Ovary (tissue), 9 donors: ENCODE data around the gene CEP72. TPM values are rescaled to one million over a fixed set of nuclear protein-coding genes. Genes with fewer than 3 reads are reported as not detected.
"Not testable (repeated sequence)": the region's sequence is repeated elsewhere in the genome, so short reads cannot be mapped to it uniquely, and the experiment has no call there.

Experiments
- DNase-seq, 5 donors: peaks; one replicate each; pipeline ENCODE4 v3.0.0-alpha.2; 2019 to 2020
- H3K27ac ChIP-seq, 2 donors: fragments of 200-600 bp; one replicate each; pipeline versions ENCODE4 v1.5.1 to v1.8.0; 2019 to 2022
- H3K27me3 ChIP-seq: fragments of 200-600 bp; one replicate; pipeline ENCODE4 v1.8.0; 2022
- H3K36me3 ChIP-seq: fragments of 200-600 bp; sonication (generic); one replicate; pipeline ENCODE4 v1.5.1; 2019
- H3K4me1 ChIP-seq: one replicate; pipeline ENCODE4 v1.8.1; 2013; ENCODE audit warnings: mild to moderate bottlenecking, moderate library complexity; ENCODE audit not compliant: insufficient read depth
- H3K4me3 ChIP-seq: fragments of 200-600 bp; sonication (generic); one replicate; pipeline ENCODE4 v1.5.1; 2017
- H3K9me3 ChIP-seq, 2 donors: fragments of 200-600 bp in 1 of 2; sonication (generic) in 1 of 2; one replicate each; pipeline versions ENCODE4 v1.5.1 to v1.8.1; 2013 to 2019; ENCODE audit warnings: mild to moderate bottlenecking in 1 of 2, moderate library complexity in 1 of 2
- EP300 ChIP-seq: sonication (generic); formaldehyde crosslinking; IDR thresholded peaks from one replicate; pipeline ENCODE4 v1.6.1; 2017; ENCODE audit warnings: antibody characterized with exemption
- POLR2A ChIP-seq: fragments of 450-650 bp; IDR thresholded peaks from one replicate; pipeline ENCODE4 v1.6.1; 2017; ENCODE audit warnings: antibody characterized with exemption, mild to moderate bottlenecking, moderate library complexity
- WGBS, 3 donors: extraction: QIAGEN DNeasy Blood & Tissue Kit in 1 of 3; methylation state at CpG; one replicate each; pipeline versions ENCODE4 v1.1.5 to v1.1.7; 2013 to 2017; 5-methylcytosine and 5-hydroxymethylcytosine counted together
- intact Hi-C, 4 donors: fragments of 100-400 bp; cut with DNase I; formaldehyde crosslinking; loops; one replicate each; pipeline versions ENCODE4 v1.11.0 to v1.15.1; 2022 to 2023
- polyA plus RNA-seq, 2 donors: library from polyadenylated mRNA; stranded (reverse); fragments of 200-250 nt in 1 of 2; fragments of 350-450 nt in 1 of 2; fragmentation: Illumina TruSeq in 1 of 2; extraction: RNeasy Lipid Tissue Mini Kit (QIAGEN cat#74804) in 1 of 2; gene quantifications; one replicate each; pipeline ENCODE4 v1.2.3, GENCODE V29; 2013 to 2014
- total RNA-seq, 7 donors: library from RNA; depleted of rRNA in 2 of 7; stranded (reverse); fragments of >200 nt in 2 of 7; fragmentation: NEBNext Ultra II Directional in 3 of 7; extraction: Animal tissue kit (Norgen Biotek cat#: 25700) in 3 of 7; gene quantifications; one replicate each; pipeline versions ENCODE4 v1.1.0 to v1.2.4, GENCODE V29; 2016 to 2023
- TF ChIP-seq, protein P1 (sequence below), 3 donors: fragments of 450-650 bp in 2 of 3; fragments of 200-600 bp in 1 of 3; IDR thresholded peaks; one replicate each; pipeline versions ENCODE4 v1.5.1 to v1.8.0; 2016 to 2022; ENCODE audit warnings: antibody characterized with exemption in 3 of 3, mild to moderate bottlenecking in 1 of 3
- donor health status: DM: no; HTN: no; CAD: no; lungs with moderate emphysema.
- donor health status: DM: no; HTN: no; CAD: no.
- donor health status: Bipolar disorder and iron deficiency.
- donor health status: DM: yes; HTN: yes; CAD: no.
- donor health status: DM: no; HTN: no; CAD: no.
- donor health status: DM: yes; HTN: yes; CAD: no.

The CEP72 gene
- total and polyA plus RNA-seq, 9 donors: 1.6 to 11.2 (median 7.7) TPM

DNA sequence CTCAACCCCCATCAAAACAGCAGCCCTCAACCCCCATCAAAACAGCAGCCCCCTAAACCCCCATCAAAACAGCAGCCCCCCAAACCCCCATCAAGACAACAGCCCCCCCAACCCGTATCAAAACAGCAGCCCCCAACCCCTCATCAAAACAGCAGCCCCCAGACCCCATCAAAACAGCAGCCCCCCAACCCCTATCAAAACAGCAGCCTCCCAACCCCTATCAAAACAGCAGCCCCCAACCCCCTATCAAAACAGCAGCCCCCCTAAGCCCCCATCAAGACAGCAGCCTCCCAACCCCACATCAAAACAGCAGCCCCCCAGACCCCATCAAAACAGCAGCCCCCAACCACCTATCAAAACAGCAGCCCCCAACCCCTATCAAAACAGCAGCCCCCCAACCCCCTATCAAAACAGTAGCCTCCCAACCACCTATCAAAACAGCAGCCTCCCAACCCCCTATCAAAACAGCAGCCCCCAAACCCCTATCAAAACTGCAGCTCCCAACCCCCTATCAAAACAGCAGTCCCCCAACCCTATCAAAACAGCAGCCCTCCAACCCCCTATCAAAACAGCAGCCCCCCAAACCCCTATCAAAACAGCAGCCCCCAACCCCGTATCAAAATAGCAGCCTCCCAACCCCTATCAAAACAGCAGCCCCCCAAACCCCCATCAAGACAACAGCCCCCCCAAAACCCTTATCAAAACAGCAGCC is 79.8 kb downstream of the CEP72 start:
- Histone ChIP-seq H3K4me1 (no peaks in the 10 kb centered on the region), H3K36me3 (no peaks in the 10 kb centered on the region), H3K27ac (no peak overlapping the region), H3K27me3 (no peaks in the 10 kb centered on the region), H3K9me3 (no peaks in the 10 kb centered on the region), H3K4me3 (peak overlapping the region; percentile 69)
- WGBS, 3 donors: 0 to 19% (median 15%) methylated on average over 1 to 2 of the region's 2 CpGs
- intact Hi-C loops: no loop called here
- DNase-seq: no peak
- TF ChIP-seq, protein P1, sequence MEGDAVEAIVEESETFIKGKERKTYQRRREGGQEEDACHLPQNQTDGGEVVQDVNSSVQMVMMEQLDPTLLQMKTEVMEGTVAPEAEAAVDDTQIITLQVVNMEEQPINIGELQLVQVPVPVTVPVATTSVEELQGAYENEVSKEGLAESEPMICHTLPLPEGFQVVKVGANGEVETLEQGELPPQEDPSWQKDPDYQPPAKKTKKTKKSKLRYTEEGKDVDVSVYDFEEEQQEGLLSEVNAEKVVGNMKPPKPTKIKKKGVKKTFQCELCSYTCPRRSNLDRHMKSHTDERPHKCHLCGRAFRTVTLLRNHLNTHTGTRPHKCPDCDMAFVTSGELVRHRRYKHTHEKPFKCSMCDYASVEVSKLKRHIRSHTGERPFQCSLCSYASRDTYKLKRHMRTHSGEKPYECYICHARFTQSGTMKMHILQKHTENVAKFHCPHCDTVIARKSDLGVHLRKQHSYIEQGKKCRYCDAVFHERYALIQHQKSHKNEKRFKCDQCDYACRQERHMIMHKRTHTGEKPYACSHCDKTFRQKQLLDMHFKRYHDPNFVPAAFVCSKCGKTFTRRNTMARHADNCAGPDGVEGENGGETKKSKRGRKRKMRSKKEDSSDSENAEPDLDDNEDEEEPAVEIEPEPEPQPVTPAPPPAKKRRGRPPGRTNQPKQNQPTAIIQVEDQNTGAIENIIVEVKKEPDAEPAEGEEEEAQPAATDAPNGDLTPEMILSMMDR (IDR thresholded peaks at IDR 0.05): no peak
- no peak for TF ChIP-seq POLR2A
- no peak for TF ChIP-seq EP300

DNA sequence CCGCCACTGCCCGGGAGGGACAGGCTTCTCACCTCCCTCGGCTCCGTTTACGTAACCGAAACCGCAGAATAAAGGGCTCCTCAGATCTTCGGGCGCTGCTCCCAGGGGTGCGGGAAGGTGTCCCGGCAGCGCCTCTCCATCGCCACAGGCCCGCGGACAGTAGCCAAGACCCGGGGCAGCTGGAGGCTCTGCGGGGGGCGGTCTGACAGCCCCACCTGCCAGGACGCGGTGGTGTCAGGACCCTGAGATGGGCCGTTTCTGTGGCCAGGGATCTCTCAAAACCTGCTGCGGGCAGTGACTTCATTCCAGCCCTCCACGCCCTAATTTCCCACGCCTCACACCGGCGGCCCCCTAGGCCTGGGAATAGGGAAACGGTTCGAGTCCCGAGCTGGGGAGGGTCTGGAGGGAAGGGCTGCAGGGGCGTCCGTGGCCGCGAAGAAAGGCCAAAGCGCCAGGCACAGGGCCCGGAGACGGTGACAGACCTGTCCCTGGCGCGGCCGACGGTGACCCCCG is 80.4 kb downstream of the CEP72 start:
- H3K36me3 ChIP-seq, H3K4me1 ChIP-seq, H3K27me3 ChIP-seq, intact Hi-C loops, H3K9me3 ChIP-seq, H3K27ac ChIP-seq: not testable (repeated sequence)
- 0 to 1% (median 0%) methylated on average over 33 to 40 of the region's 41 CpGs for WGBS, 3 donors
- H3K4me3 ChIP-seq: peak overlapping the region; percentile 69
- peak in 3 of 5 donors; percentile 23 to 42 (median 28) for DNase-seq

DNA sequence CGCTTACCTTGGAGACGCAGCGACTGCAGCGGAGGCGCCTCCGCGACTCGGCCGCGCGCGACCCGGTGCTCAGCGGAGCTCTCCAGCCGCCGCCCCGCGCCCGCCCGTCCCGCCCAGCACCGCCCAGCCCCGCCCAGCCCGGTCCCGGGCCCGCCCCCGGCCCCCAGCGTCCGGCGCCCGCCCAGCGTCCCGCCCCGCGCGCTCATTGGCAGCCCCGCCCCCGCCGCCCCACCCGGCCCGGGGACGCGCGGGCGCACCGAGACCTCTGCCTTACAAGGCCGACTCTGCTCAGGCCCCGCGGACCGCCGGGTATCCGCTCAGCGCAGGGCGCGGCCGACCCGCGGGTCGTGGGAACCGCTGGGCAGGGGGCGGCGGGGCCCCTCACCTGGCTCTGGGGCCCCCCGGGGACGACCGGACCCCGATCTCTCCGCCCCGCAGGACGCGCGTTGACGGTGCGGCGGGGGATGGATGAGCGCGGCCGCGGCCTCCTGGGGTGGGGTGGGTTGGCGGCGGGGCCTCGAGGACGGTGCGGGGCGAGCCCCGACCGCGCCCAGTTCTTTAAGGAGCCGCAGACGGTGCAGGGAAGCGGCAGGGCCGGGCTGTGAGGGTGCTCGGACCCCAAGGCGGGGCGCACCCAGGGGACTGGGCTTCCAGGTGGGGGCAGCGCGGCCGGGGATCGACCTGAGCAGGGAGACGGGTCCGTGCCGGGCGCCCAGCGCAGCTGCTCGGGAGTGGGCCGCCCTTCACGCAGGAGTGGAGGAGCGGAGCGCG is 81.3 kb downstream of the CEP72 start, which contains the start of gene TPPP:
Gene TPPP, minus strand, starts transcription at position 82 of the 771 bp plus-strand sequence. CDS start 15,292 bp downstream, outside the sequence.
- WGBS, 3 donors: 0 to 1% (median 0%) methylated on average over 8 to 87 of the region's 109 CpGs
- H3K27ac ChIP-seq: peak within 1 kb of the TSS in 1 of 2 donors; percentile 44
- intact Hi-C loops, H3K27me3 ChIP-seq, H3K9me3 ChIP-seq, H3K36me3 ChIP-seq, H3K4me1 ChIP-seq: not testable (repeated sequence)
- H3K4me3 ChIP-seq: peak within 1 kb of the TSS; percentile 69
- peak; percentile 84 to 92 (median 89) for DNase-seq
- peak; percentile 54 for TF ChIP-seq POLR2A

GRCh38 chr5:694042-694431 is 81.9 kb downstream of the CEP72 start:
- intact Hi-C loops, H3K9me3 ChIP-seq, H3K4me1 ChIP-seq, H3K27ac ChIP-seq, H3K27me3 ChIP-seq, H3K36me3 ChIP-seq: not testable (repeated sequence)
- WGBS, 3 donors: 3 to 10% methylated on average over 9 to 13 of the region's 22 CpGs; no CpG with 5 or more reads in 1 of the 3 donors
- peak in 2 of 5 donors; percentile 22 to 43 for DNase-seq
- peak overlapping the region; percentile 69 for H3K4me3 ChIP-seq

- WGBS, 3 donors: 74 to 87% methylated on average over 7 to 8 of the region's 13 CpGs; no CpG with 5 or more reads in 1 of the 3 donors
- H3K4me1 ChIP-seq, H3K36me3 ChIP-seq, H3K4me3 ChIP-seq, intact Hi-C loops, DNase-seq, H3K27ac ChIP-seq, H3K9me3 ChIP-seq, H3K27me3 ChIP-seq: not testable (repeated sequence)
Measured at GRCh38 chr5:695475-695874, 83.3 kb downstream of the CEP72 start.

DNA sequence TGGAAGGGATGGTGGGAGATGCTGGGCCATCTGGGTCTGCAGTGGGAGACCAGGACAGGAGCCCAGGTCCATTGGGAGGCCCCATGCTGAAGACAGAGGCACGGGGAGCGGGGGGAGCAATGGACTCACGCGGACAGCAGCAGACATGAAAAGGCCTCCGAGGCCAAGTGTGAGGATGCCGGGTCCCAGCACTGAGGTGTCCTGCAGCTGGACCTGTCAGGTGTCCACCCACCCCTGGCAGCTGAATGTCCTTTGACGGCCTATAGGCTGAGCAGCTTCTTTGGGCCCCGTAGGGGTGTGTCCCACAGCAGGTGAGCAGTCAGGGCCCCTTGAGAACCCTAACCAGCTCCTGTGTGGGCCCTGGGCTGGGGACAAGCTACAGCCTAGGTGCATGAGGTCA is 84.1 kb downstream of the CEP72 start:
- 74 to 89% (median 80%) methylated on average over 2 to 8 of the region's 8 CpGs for WGBS, 3 donors
- H3K4me1 ChIP-seq, H3K36me3 ChIP-seq, intact Hi-C loops, DNase-seq, H3K27me3 ChIP-seq, H3K9me3 ChIP-seq, H3K27ac ChIP-seq, H3K4me3 ChIP-seq: not testable (repeated sequence)

DNA sequence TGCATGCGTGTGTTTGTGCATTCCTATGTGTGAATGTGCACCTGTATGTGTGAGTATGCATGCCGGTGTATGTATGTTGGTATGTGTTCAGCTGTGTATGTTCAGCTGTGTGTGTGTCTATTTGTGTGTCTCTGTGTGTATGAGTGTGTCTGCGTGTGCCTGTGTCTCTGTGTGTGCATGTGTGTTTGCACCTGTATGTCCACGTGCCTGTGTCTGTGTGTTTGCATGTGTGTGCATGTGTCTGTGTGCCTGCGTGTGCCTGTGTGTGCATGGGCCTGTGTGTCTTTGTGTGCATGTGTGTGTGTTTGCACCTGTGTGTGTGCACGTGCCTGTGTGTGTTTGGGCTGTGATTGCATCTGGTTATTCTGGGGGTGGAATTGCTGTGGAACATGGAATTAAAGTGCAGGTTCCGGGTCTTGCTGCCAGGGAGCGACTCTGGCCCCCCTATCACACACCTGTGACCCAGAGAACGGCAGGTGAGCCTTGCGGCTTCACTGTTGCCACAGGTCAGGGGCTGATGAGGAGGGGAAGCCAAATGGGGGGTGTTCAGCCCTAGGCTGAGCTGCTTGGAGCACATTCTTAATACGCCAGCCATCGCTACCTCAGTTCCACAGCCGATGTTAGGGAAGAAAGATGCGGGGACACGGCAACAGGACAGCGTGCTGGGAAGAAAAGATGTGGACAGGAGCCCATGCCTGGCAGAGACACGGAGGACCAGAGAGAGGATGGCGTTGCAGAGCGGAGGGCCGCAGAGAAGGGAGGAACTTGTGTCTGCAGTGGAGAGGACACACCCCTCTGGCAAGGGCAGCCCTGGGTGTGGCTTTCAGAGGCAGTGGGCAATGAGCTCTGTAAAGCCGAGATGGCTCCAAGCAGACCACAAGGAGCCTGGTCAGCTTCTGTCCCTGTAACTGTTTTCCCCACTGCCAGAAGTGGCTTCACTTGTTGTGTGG is 84.9 kb downstream of the CEP72 start:
- H3K9me3 ChIP-seq, intact Hi-C loops, DNase-seq, H3K4me1 ChIP-seq, H3K4me3 ChIP-seq, H3K27ac ChIP-seq, H3K27me3 ChIP-seq, H3K36me3 ChIP-seq: not testable (repeated sequence)
- 75 to 86% (median 86%) methylated on average over 18 to 21 of the region's 21 CpGs for WGBS, 3 donors
